MM.1S (cell line): ENCODE data around the gene ST3GAL4.
"Not testable (repeated sequence)": the region's sequence is repeated elsewhere in the genome, so short reads cannot be mapped to it uniquely, and the experiment has no call there.

Source experiments
- DNase-seq: peaks from one replicate; pipeline ENCODE4 v3.0.0-alpha.2; 2015
- H2AFZ ChIP-seq: fragments of 300-600 bp; sonication (generic); 2 replicates; pipeline ENCODE4 v1.6.0; 2016; ENCODE audit warnings: antibody characterized with exemption, low read length
- H3F3A ChIP-seq: fragments of 300-600 bp; sonication (generic); 2 replicates; pipeline ENCODE4 v1.6.1; 2016; ENCODE audit warnings: mild to moderate bottlenecking, antibody characterized with exemption, low read length, moderate library complexity, mixed read lengths; ENCODE audit not compliant: insufficient read depth
- H3K27ac ChIP-seq: fragments of 300-600 bp; sonication (generic); 2 replicates; pipeline ENCODE4 v1.5.1; 2016; ENCODE audit warnings: mild to moderate bottlenecking, low read length
- H3K27me3 ChIP-seq: fragments of 300-600 bp; sonication (generic); replicated peaks from 2 replicates; pipeline ENCODE4 v1.6.0; 2016; ENCODE audit warnings: low read length; ENCODE audit not compliant: insufficient read depth
- H3K36me3 ChIP-seq: fragments of 300-600 bp; sonication (generic); replicated peaks from 2 replicates; pipeline ENCODE4 v1.6.1; 2016; ENCODE audit warnings: mild to moderate bottlenecking, low read length, mixed read lengths; ENCODE audit not compliant: insufficient read depth
- H3K4me1 ChIP-seq: fragments of 300-600 bp; sonication (generic); 2 replicates; pipeline ENCODE4 v1.6.1; 2016; ENCODE audit warnings: low read length, mixed read lengths
- H3K4me2 ChIP-seq: fragments of 300-600 bp; sonication (generic); 2 replicates; pipeline ENCODE4 v1.6.0; 2016; ENCODE audit warnings: low read depth, low read length
- H3K4me3 ChIP-seq: fragments of 300-600 bp; sonication (generic); 2 replicates; pipeline ENCODE4 v1.5.1; 2016; ENCODE audit warnings: low read length, mixed read lengths
- H3K79me2 ChIP-seq: fragments of 300-600 bp; sonication (generic); 2 replicates; pipeline ENCODE4 v1.6.1; 2016; ENCODE audit warnings: mixed run types, low read length, mixed read lengths
- H3K9ac ChIP-seq: fragments of 300-600 bp; sonication (generic); 2 replicates; pipeline ENCODE4 v1.6.1; 2016; ENCODE audit warnings: low read length, mixed read lengths
- H3K9me2 ChIP-seq: fragments of 300-600 bp; sonication (generic); replicated peaks from 2 replicates; pipeline ENCODE4 v1.6.1; 2016; ENCODE audit warnings: mild to moderate bottlenecking, low read length, mixed read lengths; ENCODE audit not compliant: insufficient read depth
- H3K9me3 ChIP-seq: fragments of 300-600 bp; sonication (generic); replicated peaks from 2 replicates; pipeline ENCODE4 v1.6.1; 2016; ENCODE audit warnings: mild to moderate bottlenecking, low read length, mixed read lengths; ENCODE audit not compliant: insufficient read depth
- H4K20me1 ChIP-seq: fragments of 300-600 bp; sonication (generic); 2 replicates; pipeline ENCODE4 v1.6.1; 2016; ENCODE audit warnings: mild to moderate bottlenecking, low read length, moderate library complexity, mixed read lengths; ENCODE audit not compliant: insufficient read depth
- EZH2 ChIP-seq: fragments of 300-600 bp; sonication (generic); optimal IDR thresholded peaks from 2 replicates; pipeline ENCODE3; 2017; ENCODE audit warnings: low read depth, mild to moderate bottlenecking, antibody characterized with exemption, low read length, mixed read lengths
- EZH2phosphoT487 ChIP-seq: fragments of 300-600 bp; sonication (generic); IDR thresholded peaks from 2 replicates; pipeline ENCODE4 v1.6.1; 2018; ENCODE audit warnings: antibody characterized with exemption, low read length
- TF ChIP-seq, protein P1 (sequence below): fragments of 300-600 bp; sonication (generic); IDR thresholded peaks from 2 replicates; pipeline ENCODE4 v1.5.1; 2016; ENCODE audit warnings: antibody characterized with exemption, low read length, mixed read lengths

ST3GAL4 gene

DNA sequence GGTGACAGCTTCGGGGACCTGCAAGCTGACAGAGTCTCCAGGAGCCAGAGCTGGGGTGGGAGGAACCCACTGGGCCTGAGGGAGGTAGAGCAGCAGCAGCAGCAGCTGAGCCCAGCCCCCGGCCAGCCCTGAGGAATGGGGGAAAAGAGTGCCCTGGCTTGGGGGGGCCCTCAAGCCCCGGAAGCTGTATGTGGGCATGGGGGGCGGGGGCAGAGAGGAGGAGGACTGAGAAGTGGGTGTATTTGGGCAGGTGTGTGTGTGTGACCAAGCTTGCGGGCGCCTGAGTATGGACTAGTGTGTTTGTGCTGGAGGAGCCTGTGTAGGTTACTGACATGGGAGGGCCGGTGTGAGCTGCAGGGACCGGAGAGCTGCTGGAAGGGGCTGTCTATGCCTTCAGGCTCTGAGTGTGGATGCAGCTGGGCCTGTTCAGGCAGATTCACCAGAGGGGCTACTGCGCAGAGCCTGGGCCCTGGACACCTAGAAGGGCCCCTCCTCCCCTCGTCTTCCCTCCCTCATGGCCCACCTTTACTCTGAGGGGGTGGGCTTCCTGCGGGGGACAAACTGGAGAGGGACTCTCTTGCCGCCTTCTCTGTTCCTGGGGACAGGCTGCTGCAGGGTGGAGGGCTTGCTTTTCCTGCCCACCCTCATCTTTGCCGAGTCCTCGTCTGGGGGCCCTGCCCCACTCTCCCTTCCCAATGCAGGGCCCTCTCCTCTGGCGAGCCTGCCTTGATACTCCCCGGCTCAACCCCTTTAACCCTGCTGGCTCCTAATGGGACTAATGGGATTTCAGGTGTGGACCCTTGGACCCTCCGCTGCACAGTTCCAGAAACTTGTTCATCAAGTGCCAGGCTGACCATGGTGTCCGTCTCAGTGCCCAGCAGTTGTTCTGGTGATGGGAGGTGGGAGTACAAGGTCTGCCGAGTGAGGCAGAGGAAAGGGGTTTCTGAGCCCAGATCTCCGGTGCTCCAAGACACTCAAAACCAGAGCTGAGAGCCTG, 28.2 kb downstream of the ST3GAL4 start:
- H3K9me3 ChIP-seq, result no peaks in the 10 kb centered on the region
- H3K4me1 ChIP-seq, result no peaks in the 10 kb centered on the region
- H3K9me2 ChIP-seq, result no peaks in the 10 kb centered on the region
- H3K36me3 ChIP-seq, result no peaks in the 10 kb centered on the region
- H3K79me2 ChIP-seq, result no peaks in the 10 kb centered on the region
- no peak overlapping the region for H2AFZ ChIP-seq
- no peaks in the 10 kb centered on the region for H3K27me3 ChIP-seq
- H3K9ac ChIP-seq, result no peak overlapping the region
- H3F3A ChIP-seq, result no peaks in the 10 kb centered on the region
- no peaks in the 10 kb centered on the region for H4K20me1 ChIP-seq
- TF ChIP-seq EZH2phosphoT487 (no peak), EZH2 (no peak)
- TF ChIP-seq, protein P1, sequence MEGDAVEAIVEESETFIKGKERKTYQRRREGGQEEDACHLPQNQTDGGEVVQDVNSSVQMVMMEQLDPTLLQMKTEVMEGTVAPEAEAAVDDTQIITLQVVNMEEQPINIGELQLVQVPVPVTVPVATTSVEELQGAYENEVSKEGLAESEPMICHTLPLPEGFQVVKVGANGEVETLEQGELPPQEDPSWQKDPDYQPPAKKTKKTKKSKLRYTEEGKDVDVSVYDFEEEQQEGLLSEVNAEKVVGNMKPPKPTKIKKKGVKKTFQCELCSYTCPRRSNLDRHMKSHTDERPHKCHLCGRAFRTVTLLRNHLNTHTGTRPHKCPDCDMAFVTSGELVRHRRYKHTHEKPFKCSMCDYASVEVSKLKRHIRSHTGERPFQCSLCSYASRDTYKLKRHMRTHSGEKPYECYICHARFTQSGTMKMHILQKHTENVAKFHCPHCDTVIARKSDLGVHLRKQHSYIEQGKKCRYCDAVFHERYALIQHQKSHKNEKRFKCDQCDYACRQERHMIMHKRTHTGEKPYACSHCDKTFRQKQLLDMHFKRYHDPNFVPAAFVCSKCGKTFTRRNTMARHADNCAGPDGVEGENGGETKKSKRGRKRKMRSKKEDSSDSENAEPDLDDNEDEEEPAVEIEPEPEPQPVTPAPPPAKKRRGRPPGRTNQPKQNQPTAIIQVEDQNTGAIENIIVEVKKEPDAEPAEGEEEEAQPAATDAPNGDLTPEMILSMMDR, result no peak
- no peak for DNase-seq
- no peak overlapping the region for H3K27ac ChIP-seq
- H3K4me3 ChIP-seq, result no peak overlapping the region
- no peak overlapping the region for H3K4me2 ChIP-seq

DNA sequence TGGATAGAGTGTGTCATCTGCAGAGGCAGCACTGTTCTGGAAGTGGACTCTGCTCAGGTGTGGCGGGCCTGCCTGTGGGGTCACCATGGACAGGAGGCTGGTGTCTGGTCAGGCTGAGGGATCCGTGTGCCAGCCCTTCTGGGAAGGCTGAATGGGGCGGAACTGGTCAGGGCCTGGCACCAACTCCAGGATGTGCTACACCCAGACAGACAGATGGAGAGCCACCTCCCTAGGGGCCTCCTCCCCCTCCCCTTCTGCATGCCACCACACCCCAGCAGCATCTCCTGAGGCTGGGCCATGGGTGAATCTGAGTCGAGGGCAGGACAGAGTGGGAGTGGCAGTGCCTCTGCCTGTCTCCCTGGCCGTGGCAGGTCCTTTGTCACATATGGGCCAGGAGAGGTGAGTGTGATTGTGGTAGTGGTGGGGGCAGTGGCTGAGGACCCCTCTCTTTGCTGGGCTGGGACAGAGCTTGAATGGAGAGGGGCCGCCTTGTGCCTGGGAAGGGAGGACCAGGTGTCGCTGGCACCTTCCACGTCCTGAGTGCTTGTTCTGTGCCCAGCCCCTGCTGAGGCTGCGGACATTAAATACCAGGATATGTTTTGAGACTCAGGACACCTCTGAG, 29.1 kb downstream of the ST3GAL4 start:
- Histone ChIP-seq H3K36me3 (no peaks in the 10 kb centered on the region), H3K27ac (no peak overlapping the region), H3K4me1 (no peaks in the 10 kb centered on the region), H2AFZ (no peak overlapping the region), H3K79me2 (no peaks in the 10 kb centered on the region), H3K4me2 (no peak overlapping the region), H3F3A (no peaks in the 10 kb centered on the region), H3K27me3 (no peaks in the 10 kb centered on the region), H3K9me2 (no peaks in the 10 kb centered on the region), H4K20me1 (no peaks in the 10 kb centered on the region), H3K4me3 (no peak overlapping the region), H3K9me3 (no peaks in the 10 kb centered on the region), H3K9ac (no peak overlapping the region)
- TF ChIP-seq, protein P1, result no peak
- TF ChIP-seq EZH2phosphoT487, result no peak
- TF ChIP-seq EZH2, result no peak
- no peak for DNase-seq

DNA sequence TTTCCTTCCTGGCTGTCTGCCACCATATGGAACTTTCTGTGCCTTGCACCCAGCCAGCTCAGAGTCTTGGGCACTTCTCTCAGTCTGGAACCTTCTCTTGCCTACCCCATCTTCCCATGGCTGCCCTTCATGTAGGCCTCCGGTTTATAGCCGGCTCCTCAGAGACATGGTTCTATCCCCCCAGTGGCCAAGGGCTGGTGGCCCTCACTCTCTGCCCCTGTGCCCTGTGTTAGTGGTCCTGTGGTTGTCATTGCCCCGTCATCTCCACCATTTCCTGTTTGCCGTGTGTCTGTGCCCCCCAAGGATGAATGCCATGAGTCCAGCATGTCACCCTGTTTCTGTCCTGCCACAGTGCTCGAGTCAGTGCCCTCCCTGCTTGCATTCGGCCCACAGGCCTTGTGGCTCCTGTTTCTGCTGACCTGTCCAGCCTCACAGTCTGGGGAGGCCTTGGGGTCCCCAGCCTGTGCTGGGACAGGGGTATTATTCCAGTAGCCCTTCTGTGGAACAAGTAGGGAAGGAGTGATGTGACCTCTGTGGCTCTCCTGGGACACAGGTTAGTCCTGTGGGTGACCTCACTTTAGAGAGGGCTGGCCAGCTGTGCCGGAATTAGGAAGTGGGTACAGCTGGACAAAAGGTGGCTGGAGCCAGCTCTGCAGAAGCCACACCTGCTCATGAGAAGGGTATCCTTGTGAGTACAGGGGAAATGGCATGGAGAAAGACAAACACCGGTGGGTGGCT, 30.7 kb downstream of the ST3GAL4 start:
- Histone ChIP-seq H3K79me2 (no peaks in the 10 kb centered on the region), H3K27ac (no peak overlapping the region), H3K36me3 (no peaks in the 10 kb centered on the region), H2AFZ (no peak overlapping the region), H3K9ac (no peak overlapping the region), H3K4me1 (no peaks in the 10 kb centered on the region), H4K20me1 (no peaks in the 10 kb centered on the region), H3K4me3 (no peak overlapping the region), H3K4me2 (no peak overlapping the region), H3K9me3 (no peaks in the 10 kb centered on the region), H3K9me2 (no peaks in the 10 kb centered on the region), H3F3A (no peaks in the 10 kb centered on the region), H3K27me3 (no peaks in the 10 kb centered on the region)
- no peak for TF ChIP-seq EZH2
- TF ChIP-seq, protein P1, result no peak
- TF ChIP-seq EZH2phosphoT487, result no peak
- DNase-seq, result no peak

DNA sequence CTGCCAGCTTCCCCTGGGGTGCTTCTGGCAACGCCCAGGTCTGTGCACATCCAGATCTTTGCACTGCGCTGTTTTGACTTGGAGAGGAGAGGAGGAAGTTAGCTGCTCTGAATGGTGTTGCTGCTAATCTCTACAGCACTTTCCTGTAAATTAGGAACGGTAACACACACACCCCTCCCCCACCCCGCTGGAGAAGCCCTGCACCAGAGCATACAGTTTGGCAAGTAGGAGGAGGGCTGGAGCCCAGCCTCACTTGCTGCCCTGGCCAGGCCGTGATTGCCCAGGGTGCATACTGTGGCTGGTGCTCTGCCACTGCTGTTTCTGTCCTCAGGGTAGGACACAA, 31.2 kb downstream of the ST3GAL4 start:
- not testable (repeated sequence) for H3K27me3 ChIP-seq, DNase-seq, H3K27ac ChIP-seq, H3K79me2 ChIP-seq, H3K9ac ChIP-seq, H3K36me3 ChIP-seq, H4K20me1 ChIP-seq, H2AFZ ChIP-seq, H3K9me3 ChIP-seq, H3K4me3 ChIP-seq, H3K4me1 ChIP-seq, H3K9me2 ChIP-seq, H3K4me2 ChIP-seq, H3F3A ChIP-seq
